Mesothelial cell of epicardium (in vitro differentiated cells): ENCODE data around the gene SLX4IP. TPM values are rescaled to one million over a fixed set of nuclear protein-coding genes. Genes with fewer than 3 reads are reported as not detected.

ENCODE experiments used
- DNase-seq, 2 experiments: peaks; one replicate each; pipeline ENCODE4 v3.0.0; 2021; ENCODE audit warnings: low spot score in 2 of 2; ENCODE audit not compliant: unreplicated experiment in 2 of 2
- H3K27ac Mint-ChIP-seq: 2 replicates; pipeline ENCODE4 v1.8.0; 2021; ENCODE audit warnings: mixed read lengths
- H3K27me3 Mint-ChIP-seq: 2 replicates; pipeline ENCODE4 v1.8.0; 2021; ENCODE audit warnings: low read depth, mixed read lengths
- H3K36me3 Mint-ChIP-seq: 2 replicates; pipeline ENCODE4 v1.8.0; 2021; ENCODE audit warnings: mixed read lengths
- H3K4me1 Mint-ChIP-seq: 2 replicates; pipeline ENCODE4 v1.8.0; 2021; ENCODE audit warnings: mixed read lengths
- H3K4me3 Mint-ChIP-seq: 2 replicates; pipeline ENCODE4 v1.8.0; 2021; ENCODE audit warnings: mild to moderate bottlenecking, moderate library complexity, mixed read lengths
- H3K9me3 Mint-ChIP-seq: 2 replicates; pipeline ENCODE4 v1.8.0; 2021; ENCODE audit warnings: mixed read lengths
- total RNA-seq: library from RNA; stranded (reverse); gene quantifications from 3 replicates; pipeline ENCODE4 v1.2.1, GENCODE V29; 2021
- TF ChIP-seq, protein P1 (sequence below): fragments of 200-600 bp; sonication (generic); IDR thresholded peaks from one replicate; pipeline ENCODE4 v1.5.0; 2021; ENCODE audit warnings: antibody characterized with exemption; ENCODE audit not compliant: unreplicated experiment

SLX4IP gene
- total RNA-seq, 1 donor from 2014 or later, result 10.4 TPM

- H3K27ac Mint-ChIP-seq, result no peak overlapping the region
- peaks cover 43% of the 10 kb centered on the region for H3K4me1 Mint-ChIP-seq
- no peak overlapping the region for H3K4me3 Mint-ChIP-seq
- no peaks in the 10 kb centered on the region for H3K36me3 Mint-ChIP-seq
- H3K9me3 Mint-ChIP-seq, result no peaks in the 10 kb centered on the region
- H3K27me3 Mint-ChIP-seq, result no peaks in the 10 kb centered on the region
- DNase-seq, result no peak
- TF ChIP-seq, protein P1, sequence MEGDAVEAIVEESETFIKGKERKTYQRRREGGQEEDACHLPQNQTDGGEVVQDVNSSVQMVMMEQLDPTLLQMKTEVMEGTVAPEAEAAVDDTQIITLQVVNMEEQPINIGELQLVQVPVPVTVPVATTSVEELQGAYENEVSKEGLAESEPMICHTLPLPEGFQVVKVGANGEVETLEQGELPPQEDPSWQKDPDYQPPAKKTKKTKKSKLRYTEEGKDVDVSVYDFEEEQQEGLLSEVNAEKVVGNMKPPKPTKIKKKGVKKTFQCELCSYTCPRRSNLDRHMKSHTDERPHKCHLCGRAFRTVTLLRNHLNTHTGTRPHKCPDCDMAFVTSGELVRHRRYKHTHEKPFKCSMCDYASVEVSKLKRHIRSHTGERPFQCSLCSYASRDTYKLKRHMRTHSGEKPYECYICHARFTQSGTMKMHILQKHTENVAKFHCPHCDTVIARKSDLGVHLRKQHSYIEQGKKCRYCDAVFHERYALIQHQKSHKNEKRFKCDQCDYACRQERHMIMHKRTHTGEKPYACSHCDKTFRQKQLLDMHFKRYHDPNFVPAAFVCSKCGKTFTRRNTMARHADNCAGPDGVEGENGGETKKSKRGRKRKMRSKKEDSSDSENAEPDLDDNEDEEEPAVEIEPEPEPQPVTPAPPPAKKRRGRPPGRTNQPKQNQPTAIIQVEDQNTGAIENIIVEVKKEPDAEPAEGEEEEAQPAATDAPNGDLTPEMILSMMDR, result no peak
These were observed 67.0 kb downstream of the SLX4IP start for GRCh38 chr20:10502098-10502526.

GRCh38 chr20:10504608-10504993, 69.5 kb downstream of the SLX4IP start:
- no peak overlapping the region for H3K4me3 Mint-ChIP-seq
- peak overlapping the region; percentile 66 for H3K27ac Mint-ChIP-seq
- H3K27me3 Mint-ChIP-seq, result no peaks in the 10 kb centered on the region
- no peak for DNase-seq
- H3K36me3 Mint-ChIP-seq, result peaks cover 3% of the 10 kb centered on the region
- H3K9me3 Mint-ChIP-seq, result no peaks in the 10 kb centered on the region
- TF ChIP-seq, protein P1, result no peak
- peaks cover 65% of the 10 kb centered on the region for H3K4me1 Mint-ChIP-seq

- Mint-ChIP-seq H3K27me3 (no peaks in the 10 kb centered on the region), H3K27ac (peak overlapping the region; percentile 66), H3K4me1 (peaks cover 65% of the 10 kb centered on the region), H3K4me3 (no peak overlapping the region), H3K9me3 (no peaks in the 10 kb centered on the region), H3K36me3 (peaks cover 3% of the 10 kb centered on the region)
- TF ChIP-seq, protein P1, result no peak
- DNase-seq, result no peak
These were observed 70.1 kb downstream of the SLX4IP start for GRCh38 chr20:10504994-10505730.

DNA sequence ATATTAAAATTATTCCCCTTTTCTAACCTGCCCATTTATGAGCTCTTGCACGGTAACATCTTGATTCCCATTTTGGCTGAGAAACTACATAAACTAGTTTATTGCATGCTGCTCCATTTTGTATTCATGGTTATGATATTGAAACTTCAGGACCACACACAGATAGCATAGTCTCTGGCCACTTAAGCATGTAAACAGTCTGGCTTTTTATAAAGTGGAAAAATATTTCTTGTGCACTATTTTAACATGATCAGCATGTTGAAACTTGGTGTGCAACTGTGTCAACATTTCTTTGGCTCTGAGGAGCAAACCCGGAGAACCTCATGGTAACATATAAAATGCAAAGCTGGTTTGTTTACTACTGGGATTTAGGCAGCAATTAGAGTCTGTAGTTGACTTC, 70.7 kb downstream of the SLX4IP start:
- Mint-ChIP-seq H3K27ac (peak overlapping the region; percentile 8), H3K36me3 (peaks cover 3% of the 10 kb centered on the region), H3K27me3 (no peaks in the 10 kb centered on the region), H3K4me1 (peaks cover 63% of the 10 kb centered on the region), H3K9me3 (no peaks in the 10 kb centered on the region), H3K4me3 (no peak overlapping the region)
- TF ChIP-seq, protein P1, result no peak
- DNase-seq, result no peak

DNA sequence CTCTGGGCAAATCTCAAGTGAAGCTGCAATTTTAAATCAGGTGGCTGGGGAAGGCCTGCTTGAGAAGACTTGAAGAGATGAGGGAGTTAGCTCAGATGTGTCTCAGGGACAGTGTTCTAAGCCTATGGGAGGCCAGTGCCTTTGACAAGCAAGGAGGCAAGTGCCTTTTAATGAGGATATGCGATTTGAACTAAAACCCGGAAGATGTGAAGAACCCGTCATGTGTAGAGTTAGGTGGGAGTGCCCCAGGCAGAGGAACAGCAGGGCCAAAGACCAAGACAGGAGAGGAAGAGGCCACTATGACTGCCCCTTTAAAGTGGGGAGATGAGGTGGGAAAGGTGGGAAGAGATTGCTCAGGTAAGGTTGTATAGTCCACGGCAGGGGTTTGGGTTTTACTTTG, 71.9 kb downstream of the SLX4IP start:
- DNase-seq, result no peak
- TF ChIP-seq, protein P1, result no peak
- peak overlapping the region; percentile 44 for H3K27ac Mint-ChIP-seq
- H3K27me3 Mint-ChIP-seq, result no peaks in the 10 kb centered on the region
- no peaks in the 10 kb centered on the region for H3K9me3 Mint-ChIP-seq
- H3K4me1 Mint-ChIP-seq, result peaks cover 63% of the 10 kb centered on the region
- H3K36me3 Mint-ChIP-seq, result peaks cover 3% of the 10 kb centered on the region
- no peak overlapping the region for H3K4me3 Mint-ChIP-seq

DNA sequence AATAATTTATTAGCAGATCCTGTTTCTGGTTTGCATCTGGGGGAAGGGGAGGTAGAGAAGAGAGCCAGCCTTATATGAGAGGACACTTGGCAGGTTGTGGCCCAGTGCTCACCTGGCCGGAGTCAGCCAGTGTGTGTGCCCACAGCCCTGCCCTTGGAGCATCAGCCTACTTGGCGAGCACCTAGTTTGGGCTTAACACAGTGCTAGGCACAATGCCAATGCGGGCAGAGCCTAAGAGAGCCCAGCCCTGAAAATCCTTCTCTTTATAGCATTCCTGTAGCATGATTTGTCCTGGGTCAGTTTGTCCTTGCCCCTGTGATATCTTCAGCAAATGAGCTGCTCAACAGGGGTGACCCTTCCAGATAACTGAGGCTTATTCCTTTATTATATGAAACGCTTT, 73.0 kb downstream of the SLX4IP start:
- Mint-ChIP-seq H3K4me3 (no peak overlapping the region), H3K9me3 (no peaks in the 10 kb centered on the region), H3K27ac (peak overlapping the region; percentile 95), H3K36me3 (peaks cover 3% of the 10 kb centered on the region), H3K27me3 (no peaks in the 10 kb centered on the region), H3K4me1 (peaks cover 60% of the 10 kb centered on the region)
- TF ChIP-seq, protein P1, result no peak
- no peak for DNase-seq
